GM11168 (cell line): ENCODE results near the gene TPRG1L.

Experiments used
- in situ Hi-C: fragments of 300-500 bp; cut with MboI; formaldehyde crosslinking; loops from one replicate; pipeline ENCODE4 v1.12.0; 2022; ENCODE audit warnings: low sequenced_read_pairs; ENCODE audit not compliant: unreplicated experiment

The TPRG1L gene

DNA sequence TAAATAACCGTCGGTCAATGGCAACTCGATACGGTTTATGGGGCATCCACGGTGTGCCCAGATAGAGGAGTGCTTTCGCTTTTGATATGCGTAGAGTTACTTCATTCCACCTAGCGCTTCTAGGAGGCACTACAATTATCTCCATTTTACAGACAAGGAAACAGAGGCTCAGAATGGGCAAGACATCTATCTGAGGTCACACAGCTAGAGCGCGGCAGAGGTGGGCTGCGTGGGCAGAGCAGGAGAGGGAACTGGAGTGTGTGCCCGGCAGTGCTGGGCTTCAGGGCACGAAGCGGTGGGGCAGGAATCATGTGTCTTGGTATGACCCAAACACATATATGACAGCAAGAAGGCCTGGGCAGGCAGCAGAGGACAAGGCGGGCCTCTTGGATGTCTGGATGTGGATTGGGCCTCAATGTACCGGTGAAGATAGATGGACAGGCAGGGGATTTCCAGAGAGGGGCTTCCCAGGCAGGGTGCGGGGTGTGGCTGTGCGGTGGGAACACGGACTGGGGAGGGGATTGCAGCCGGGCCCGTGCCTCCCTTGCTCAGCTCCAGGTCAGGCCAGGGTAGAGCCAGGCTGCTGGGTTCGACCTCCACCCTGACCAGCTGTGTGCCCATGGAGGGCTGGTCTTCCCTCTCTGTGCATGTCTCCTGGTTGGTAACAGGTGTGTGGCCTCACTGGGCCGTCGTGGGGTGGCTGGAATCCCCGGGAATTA lies 48.7 kb downstream of the TPRG1L start:
- in situ Hi-C loops, result no loop called here

DNA sequence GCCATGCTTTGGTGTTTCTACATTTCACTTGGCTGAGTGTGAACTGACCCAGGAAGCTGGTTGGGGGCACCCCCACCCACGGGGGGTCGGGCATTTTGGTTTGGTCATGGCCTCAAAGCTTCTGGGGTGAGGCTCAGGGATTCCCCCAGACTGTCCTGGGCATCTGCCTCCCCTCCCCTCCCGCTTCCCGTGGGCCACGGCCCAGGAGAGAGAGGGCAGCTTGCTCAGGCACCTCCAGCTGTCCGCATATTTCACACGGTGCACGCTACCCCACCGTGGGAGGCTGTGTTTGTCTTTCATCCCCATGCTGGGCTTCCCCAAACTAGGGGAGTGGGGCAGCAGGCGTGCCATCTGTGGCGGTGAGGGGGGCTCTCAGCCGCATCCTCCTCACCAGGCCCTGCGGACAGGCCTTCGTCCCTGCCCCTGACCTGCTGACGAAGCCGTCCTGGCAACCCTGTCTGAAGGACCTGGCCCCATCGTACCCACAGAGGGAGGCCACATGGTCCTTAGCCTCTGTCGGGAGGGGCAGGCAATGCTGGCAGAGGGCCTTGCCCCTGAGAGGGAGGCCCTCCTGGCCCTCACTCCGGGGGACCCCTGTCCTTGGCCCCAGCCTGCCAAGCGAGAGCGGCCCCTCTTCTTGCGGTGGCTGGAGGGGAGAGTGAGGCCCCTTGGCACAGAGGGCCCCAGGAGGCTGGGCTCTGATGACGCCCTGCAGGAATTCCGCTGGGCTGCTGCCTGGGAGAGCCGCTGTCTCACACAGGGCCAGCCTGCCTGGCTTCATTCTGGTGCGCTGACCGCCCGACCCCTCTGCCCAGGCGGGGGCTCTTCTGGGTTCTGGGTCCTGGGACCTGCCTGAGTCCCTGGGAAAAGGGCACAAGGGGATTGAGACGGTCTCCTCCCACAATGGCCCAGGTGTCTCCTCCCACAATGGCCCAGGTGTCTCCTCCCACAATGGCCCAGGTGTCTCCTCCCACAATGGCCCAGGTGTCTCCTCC lies 49.6 kb downstream of the TPRG1L start:
- in situ Hi-C loops, result no loop called here

DNA sequence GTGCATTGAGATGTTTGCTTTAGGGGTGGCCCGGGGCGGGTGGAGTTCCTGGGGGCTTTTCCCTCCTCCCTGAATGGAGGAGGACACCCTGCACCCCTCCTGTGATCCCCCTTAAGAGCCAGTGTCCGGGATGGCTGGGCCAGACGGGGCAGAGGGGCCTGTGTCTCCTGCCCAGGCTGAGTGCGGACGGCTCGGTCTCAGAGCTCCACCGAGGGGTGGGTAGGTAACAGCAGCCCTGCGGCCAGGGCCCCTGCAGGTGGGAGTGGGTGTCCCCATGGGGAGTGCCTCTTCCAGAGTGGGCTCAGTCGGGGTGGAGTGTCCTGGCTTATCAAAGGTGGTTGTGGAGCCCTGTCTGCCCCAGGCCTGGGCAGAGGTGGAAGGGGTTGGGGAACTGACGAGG lies 50.6 kb downstream of the TPRG1L start:
- in situ Hi-C loops, result no loop called here

DNA sequence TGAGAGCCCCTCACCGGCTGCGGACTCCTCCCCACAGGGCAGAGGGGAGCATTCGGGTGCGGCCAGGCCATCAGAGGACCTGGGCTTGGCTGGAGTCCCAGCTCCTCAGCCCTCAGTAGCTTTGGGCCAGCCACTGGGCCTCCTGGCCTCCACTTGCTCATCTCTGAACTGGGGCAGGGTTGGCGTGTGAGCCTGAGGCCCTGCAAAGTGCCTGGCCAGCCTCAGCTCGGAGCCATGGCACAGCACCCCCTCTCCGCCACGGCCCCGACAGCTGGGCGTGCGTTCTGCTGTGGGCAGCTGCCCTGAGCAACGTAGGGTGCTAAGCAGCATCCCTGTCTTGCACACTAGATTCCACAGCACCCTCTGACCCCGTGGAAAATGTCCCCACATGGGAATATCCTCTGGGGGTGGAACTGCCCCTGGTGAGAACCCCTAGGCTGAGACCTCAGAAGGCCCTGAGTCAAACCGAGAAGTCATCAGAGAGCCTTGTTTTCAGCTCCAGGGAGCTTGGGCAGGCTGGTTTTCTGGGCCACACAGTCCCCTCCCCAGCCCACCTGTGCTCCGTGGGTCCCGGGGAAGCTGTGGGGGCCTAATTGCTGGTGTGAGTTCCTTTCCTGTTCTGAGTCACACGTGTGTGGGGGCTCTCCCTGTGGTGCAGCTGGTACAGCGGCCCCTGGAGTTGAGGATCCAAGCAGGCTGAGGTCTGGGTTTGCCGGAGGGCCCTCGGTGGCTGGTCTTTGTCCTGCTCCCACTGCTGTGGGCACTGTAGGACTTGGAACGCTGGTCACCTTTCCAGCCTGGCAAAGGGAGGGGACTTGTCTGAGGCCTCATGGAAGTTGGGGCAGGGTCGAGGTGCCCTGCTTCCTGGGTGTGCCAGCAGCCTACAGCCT lies 52.0 kb downstream of the TPRG1L start:
- in situ Hi-C loops, result no loop called here

DNA sequence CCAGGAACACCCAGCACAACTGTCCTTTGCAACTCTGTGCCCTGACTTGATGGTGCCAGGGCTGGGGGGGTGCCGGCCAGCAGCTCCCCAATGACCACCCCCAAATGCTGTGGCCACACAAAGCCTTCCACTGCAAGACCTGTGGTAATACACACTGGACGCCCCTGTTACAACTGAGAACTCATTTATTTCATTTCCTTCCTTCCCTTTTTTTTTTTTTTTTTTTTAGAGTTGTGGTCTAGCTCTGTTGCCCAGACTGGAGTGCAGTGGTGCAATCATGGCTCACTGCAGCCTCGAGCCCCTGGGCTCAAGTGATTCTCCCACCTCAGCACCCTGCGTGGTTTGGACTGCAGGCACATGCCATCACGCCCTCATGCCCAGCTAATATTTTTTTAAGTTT lies 52.7 kb downstream of the TPRG1L start:
- in situ Hi-C loops, result no loop called here

DNA sequence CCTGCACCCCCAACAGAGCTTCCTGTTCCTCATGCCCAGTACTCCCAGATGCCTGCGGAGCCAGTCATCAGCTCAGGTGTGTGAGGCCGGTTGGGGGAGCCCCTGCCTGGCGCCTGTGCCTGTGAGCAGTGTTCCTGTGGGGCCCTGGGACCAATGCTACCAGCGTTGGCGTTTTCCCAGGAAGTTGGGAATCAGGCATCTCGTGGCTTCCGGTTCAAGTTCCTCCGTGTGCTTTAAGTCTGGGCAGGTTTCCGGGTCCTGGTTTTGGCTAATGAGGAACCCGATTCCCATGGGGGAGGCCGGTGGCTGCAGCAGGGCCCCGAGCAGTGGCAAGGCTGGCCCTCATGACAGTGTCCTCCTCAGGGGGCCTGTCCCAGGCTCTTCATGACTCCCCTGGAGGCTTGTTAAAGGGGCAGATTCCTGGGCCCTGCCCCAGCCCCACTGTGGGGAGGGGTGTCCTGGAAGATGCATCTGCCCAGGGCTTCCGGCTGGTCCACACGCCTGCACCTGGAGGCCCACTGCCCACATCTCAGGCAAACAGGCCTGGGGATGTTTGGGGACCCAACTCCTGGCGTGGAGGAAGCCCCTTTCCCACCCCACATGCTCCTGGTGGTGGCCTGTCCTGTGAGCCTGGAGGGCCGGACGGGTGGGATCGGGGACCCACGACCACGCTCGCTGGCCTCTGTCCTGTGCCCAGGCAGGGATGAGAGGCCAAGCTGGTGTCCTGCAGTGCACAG lies 53.7 kb downstream of the TPRG1L start:
- in situ Hi-C loops, result no loop called here

DNA sequence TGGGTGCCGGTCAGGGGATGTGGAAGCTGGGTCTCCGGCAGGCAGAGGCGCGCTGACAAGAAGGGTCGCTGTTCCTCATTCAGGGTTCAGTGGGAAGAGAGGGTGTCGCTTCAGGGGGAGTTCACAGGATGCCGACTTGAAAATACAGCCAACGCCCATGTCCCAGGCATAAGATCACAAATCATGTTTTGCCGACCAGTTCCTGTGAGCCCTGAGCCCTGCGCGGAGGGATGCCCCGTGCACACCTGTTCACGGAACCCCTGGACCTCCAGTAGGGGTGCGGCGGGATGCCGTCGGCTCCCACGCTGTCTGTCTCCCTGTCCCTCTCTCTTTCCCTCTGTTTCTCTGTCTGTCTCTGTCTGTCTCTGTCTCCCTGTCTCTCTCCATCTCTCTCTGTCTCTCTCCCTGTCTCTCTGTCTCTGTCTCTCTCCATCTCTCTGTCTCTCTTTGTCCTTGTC lies 54.3 kb downstream of the TPRG1L start:
- in situ Hi-C loops, result no loop called here
